Stimulated activated CD4-positive, alpha-beta T cell treated with anti-CD3 and anti-CD28 coated beads, Interleukin-1b, Interleukin-23, amount 100 ng/mL, for 24 hours (primary cell): ENCODE data around the gene IL19.
A peak's percentile ranks its signal among the peaks of the same experiment; 100 is the strongest.
"Not testable (repeated sequence)": the region's sequence is repeated elsewhere in the genome, so short reads cannot be mapped to it uniquely, and the experiment has no call there.

Source experiments
- DNase-seq, 4 experiments: peaks; one replicate each; pipeline ENCODE4 v3.0.0-alpha.2; 2020; ENCODE audit warnings: low read depth in 4 of 4, low spot score in 1 of 4

Gene IL19

GRCh38 chr1:206739411-206740076 is 31.0 kb upstream of the IL19 start:
- no peak for DNase-seq

GRCh38 chr1:206741142-206741701 is 29.4 kb upstream of the IL19 start:
- no peak for DNase-seq

- no peak for DNase-seq
Measured at GRCh38 chr1:206742719-206743383, 27.7 kb upstream of the IL19 start.

- DNase-seq = no peak
Measured at GRCh38 chr1:206744683-206745082, 25.9 kb upstream of the IL19 start.

- DNase-seq = no peak
Measured at GRCh38 chr1:206745301-206745700, 25.3 kb upstream of the IL19 start.

GRCh38 chr1:206748348-206749030 is 22.1 kb upstream of the IL19 start:
- no peak for DNase-seq

GRCh38 chr1:206751891-206752290 is 18.7 kb upstream of the IL19 start:
- DNase-seq = no peak

GRCh38 chr1:206752481-206752880 is 18.1 kb upstream of the IL19 start:
- no peak for DNase-seq

GRCh38 chr1:206753141-206753540 is 17.4 kb upstream of the IL19 start:
- DNase-seq = no peak

GRCh38 chr1:206754011-206754410 is 16.6 kb upstream of the IL19 start:
- no peak for DNase-seq

- no peak for DNase-seq
Measured at GRCh38 chr1:206757524-206758266, 12.9 kb upstream of the IL19 start.

- DNase-seq = no peak
Measured at GRCh38 chr1:206760590-206760989, 10.0 kb upstream of the IL19 start.

- no peak for DNase-seq
Measured at GRCh38 chr1:206761159-206761768, 9.3 kb upstream of the IL19 start.

- DNase-seq = not testable (repeated sequence)
Measured at GRCh38 chr1:206762741-206763364, 7.7 kb upstream of the IL19 start.

- not testable (repeated sequence) for DNase-seq
Measured at GRCh38 chr1:206765771-206766170, 4.8 kb upstream of the IL19 start.

- DNase-seq = peak in 3 of 4 experiments; percentile 27 to 47 (median 34)
Measured at GRCh38 chr1:206766251-206766856, 4.2 kb upstream of the IL19 start.

- no peak for DNase-seq
Measured at GRCh38 chr1:206768472-206769303, 1.9 kb upstream of the IL19 start.

GRCh38 chr1:206769304-206769731 is 1.3 kb upstream of the IL19 start:
- peak in 2 of 4 experiments; percentile 28 to 51 for DNase-seq

GRCh38 chr1:206771338-206771692 is 742 bp downstream of the IL19 start:
- DNase-seq = no peak
